ENCODE results near the gene PKP4. TPM values are rescaled to one million over a fixed set of nuclear protein-coding genes. Genes with fewer than 3 reads are reported as not detected.

PKP4 gene
- total RNA-seq, 2 donors from 2014 or later: 43.7 to 67.3 TPM

DNA sequence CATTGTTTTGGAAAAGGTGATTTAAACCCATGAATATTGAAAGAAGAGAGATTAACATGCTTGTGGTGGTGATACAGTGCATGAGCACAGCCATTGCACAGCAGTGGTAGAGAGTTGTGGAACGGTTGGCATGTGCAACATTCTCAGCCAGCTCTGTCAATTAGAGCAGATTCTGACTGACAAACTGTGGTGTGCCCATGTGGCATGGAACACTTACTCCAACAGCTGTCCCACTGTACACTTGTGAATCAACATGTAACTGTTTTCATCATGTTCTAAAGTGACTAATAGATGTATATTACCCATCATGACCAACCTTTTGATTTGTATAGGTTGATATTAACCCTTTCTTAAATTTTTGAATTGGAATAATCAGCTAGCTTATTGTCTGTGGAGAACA lies 55.6 kb downstream of the PKP4 start:
- Histone ChIP-seq H3K27me3 (no peaks in the 10 kb centered on the region), H3K9ac (ENCODE audit: low read depth in 2 of 2, low read length in 2 of 2) (no peak overlapping the region), H3K27ac (no peak overlapping the region), H3K4me3 (no peak overlapping the region), H3K9me3 (no peaks in the 10 kb centered on the region), H3K4me1 (no peaks in the 10 kb centered on the region), H3K36me3 (no peaks in the 10 kb centered on the region)
- TF ChIP-seq, protein P1, sequence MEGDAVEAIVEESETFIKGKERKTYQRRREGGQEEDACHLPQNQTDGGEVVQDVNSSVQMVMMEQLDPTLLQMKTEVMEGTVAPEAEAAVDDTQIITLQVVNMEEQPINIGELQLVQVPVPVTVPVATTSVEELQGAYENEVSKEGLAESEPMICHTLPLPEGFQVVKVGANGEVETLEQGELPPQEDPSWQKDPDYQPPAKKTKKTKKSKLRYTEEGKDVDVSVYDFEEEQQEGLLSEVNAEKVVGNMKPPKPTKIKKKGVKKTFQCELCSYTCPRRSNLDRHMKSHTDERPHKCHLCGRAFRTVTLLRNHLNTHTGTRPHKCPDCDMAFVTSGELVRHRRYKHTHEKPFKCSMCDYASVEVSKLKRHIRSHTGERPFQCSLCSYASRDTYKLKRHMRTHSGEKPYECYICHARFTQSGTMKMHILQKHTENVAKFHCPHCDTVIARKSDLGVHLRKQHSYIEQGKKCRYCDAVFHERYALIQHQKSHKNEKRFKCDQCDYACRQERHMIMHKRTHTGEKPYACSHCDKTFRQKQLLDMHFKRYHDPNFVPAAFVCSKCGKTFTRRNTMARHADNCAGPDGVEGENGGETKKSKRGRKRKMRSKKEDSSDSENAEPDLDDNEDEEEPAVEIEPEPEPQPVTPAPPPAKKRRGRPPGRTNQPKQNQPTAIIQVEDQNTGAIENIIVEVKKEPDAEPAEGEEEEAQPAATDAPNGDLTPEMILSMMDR (IDR thresholded peaks at IDR 0.05): no peak
- DNase-seq: no peak
- intact Hi-C loops (cut with DNase I): no loop called here

DNA sequence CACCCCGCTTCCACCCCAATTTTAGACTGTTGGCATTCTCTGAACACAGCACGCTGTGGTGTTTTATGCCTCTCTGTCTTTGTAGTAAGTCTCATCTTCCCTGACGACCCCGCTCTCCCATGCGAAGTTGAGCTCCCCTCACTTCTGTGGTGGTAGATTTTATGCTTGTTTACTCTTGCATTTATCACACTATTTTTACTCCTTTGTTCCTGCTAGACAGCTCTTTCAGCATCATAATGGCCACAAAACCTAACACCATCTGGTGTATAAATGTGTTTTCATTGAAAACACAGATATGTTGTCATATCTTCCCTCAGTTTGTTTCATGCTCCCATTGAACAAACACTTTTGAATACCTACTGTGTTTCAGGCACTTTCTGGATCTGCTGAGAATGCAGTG lies 57.1 kb downstream of the PKP4 start:
- intact Hi-C loops (cut with DNase I): no loop called here
- no peaks in the 10 kb centered on the region for H3K9me3 ChIP-seq
- no peaks in the 10 kb centered on the region for H3K4me1 ChIP-seq
- no peak overlapping the region for H3K27ac ChIP-seq
- H3K27me3 ChIP-seq: no peaks in the 10 kb centered on the region
- no peak for DNase-seq
- H3K4me3 ChIP-seq: no peak overlapping the region
- H3K36me3 ChIP-seq: no peaks in the 10 kb centered on the region
- H3K9ac ChIP-seq (ENCODE audit: low read depth in 2 of 2, low read length in 2 of 2): no peak overlapping the region
- TF ChIP-seq, protein P1 (IDR thresholded peaks at IDR 0.05): no peak

DNA sequence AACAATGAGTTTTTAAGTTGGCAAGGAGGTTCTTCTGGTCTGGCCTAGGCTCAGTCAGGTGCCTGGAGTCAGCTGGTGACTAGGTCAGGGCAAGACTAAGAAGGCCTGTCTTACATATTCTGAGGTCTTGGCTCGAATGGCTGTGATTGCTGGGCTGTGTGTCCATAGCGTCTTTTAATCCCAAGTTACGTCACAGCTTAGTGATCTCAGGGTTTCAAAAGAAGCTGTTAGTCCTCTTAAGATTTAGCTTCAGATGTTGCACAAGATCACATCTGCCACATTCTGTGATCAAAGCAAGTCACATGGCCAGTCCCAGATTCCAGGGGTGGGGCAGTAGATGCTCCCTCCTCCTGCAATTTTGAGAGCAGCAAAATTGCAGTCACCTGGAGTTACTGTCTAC lies 61.3 kb downstream of the PKP4 start:
- H3K27me3 ChIP-seq: no peaks in the 10 kb centered on the region
- no peak overlapping the region for H3K27ac ChIP-seq
- H3K4me3 ChIP-seq: no peak overlapping the region
- H3K9ac ChIP-seq (ENCODE audit: low read depth in 2 of 2, low read length in 2 of 2): no peak overlapping the region
- intact Hi-C loops (cut with DNase I): no loop called here
- TF ChIP-seq, protein P1 (IDR thresholded peaks at IDR 0.05): no peak
- no peaks in the 10 kb centered on the region for H3K9me3 ChIP-seq
- H3K36me3 ChIP-seq: no peaks in the 10 kb centered on the region
- no peak for DNase-seq
- no peaks in the 10 kb centered on the region for H3K4me1 ChIP-seq

DNA sequence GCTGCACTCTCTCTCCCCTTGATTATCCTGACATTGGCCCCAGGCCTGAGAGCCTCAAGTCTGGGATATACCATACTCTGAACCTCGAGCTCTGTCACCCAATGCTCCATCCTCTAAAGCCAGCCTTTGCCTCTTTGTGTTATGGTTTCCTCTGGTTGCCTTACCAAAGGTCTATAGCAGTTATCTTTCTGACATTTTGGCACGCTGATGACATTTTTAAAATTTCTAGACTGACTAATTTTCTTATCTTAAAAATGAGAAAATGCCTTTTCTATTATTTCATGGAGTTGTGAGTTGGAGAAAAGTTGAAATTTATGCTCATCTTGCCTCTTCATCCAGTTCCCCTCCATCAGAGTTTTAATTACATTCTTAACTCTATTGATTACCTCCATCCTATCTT lies 62.7 kb downstream of the PKP4 start:
- Histone ChIP-seq H3K4me3 (no peak overlapping the region), H3K27ac (no peak overlapping the region), H3K36me3 (no peaks in the 10 kb centered on the region), H3K9ac (ENCODE audit: low read depth in 2 of 2, low read length in 2 of 2) (no peak overlapping the region), H3K4me1 (no peaks in the 10 kb centered on the region), H3K27me3 (no peaks in the 10 kb centered on the region), H3K9me3 (no peaks in the 10 kb centered on the region)
- intact Hi-C loops (cut with DNase I): no loop called here
- no peak for DNase-seq
- TF ChIP-seq, protein P1 (IDR thresholded peaks at IDR 0.05): no peak

DNA sequence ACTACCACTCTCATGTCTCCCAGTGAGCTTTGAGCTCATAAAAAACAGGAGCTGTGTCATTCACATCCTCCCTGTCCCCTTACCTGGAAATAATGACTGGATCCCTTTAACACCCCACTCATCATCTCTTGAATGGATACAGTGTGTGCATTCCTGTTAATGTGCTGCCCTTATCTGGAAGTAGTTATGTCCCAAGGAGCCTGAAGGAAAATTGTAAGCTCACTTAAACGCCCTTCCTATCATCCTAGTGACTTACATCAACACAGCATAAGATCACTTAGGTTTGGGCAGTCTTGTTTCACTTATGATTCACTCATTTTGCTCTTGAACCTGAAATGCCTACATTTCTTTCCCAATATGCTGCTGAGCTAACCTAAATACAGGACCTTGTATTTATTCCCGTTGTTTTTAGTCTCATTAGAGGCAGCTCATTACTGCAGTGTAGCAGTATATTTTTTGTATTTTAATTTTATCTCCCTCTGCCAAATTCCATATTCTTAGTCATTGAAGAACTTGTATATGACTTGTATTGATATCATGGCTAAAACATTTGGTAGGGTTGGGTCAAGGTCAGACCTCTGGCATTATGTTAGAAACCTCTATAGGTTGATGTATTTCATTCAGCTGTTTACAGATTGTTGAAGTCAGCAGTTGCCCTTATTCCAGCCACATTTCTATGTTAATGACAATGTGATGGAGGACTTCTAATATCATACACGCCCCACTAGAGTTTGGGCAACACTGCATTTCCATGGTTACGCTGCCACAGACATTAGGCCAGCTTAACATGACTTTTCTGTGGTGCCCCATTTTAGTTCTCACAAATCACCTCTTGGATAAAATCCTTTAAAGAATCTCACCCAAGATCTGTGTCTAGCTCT lies 72.9 kb downstream of the PKP4 start:
- Histone ChIP-seq H3K9me3 (no peaks in the 10 kb centered on the region), H3K36me3 (no peaks in the 10 kb centered on the region), H3K4me3 (no peak overlapping the region), H3K27ac (no peak overlapping the region), H3K27me3 (no peaks in the 10 kb centered on the region), H3K9ac (ENCODE audit: low read depth in 2 of 2, low read length in 2 of 2) (no peak overlapping the region), H3K4me1 (no peaks in the 10 kb centered on the region)
- DNase-seq: no peak
- intact Hi-C loops (cut with DNase I): no loop called here
- TF ChIP-seq, protein P1 (IDR thresholded peaks at IDR 0.05): no peak

All from colonic mucosa (tissue), 4 donors.